Small intestine (tissue), 7 donors: ENCODE measurements around the gene VPS26B. TPM values are rescaled to one million over a fixed set of nuclear protein-coding genes. Genes with fewer than 3 reads are reported as not detected.
A peak's percentile ranks its signal among the peaks of the same experiment; 100 is the strongest.
"Not testable (repeated sequence)": the region's sequence is repeated elsewhere in the genome, so short reads cannot be mapped to it uniquely, and the experiment has no call there.

Experiments
- DNase-seq, 2 donors: peaks; one replicate each; pipeline versions ENCODE4 v3.0.0 to v3.0.0-alpha.2; 2013
- FAIRE-seq: peaks from 2 replicates; lab custom pipeline; 2012; peaks lifted over from hg19 to GRCh38; lab: Jason Lieb, UNC
- H3K27ac ChIP-seq, 3 donors: one replicate each; pipeline ENCODE4 v1.5.1; 2013; ENCODE audit warnings: low read length in 2 of 3, mild to moderate bottlenecking in 2 of 3, control low read depth in 1 of 3, inconsistent platforms in 1 of 3, low read depth in 1 of 3, moderate library complexity in 1 of 3
- H3K27me3 ChIP-seq, 3 donors: one replicate each; pipeline ENCODE4 v1.6.1; 2013; ENCODE audit warnings: low read length in 3 of 3, inconsistent platforms in 1 of 3; ENCODE audit not compliant: control insufficient read depth in 3 of 3, insufficient read depth in 3 of 3
- H3K36me3 ChIP-seq, 3 donors: one replicate each; pipeline ENCODE4 v1.6.1; 2013; ENCODE audit warnings: low read length in 3 of 3, inconsistent platforms in 1 of 3, low read depth in 1 of 3, mild to moderate bottlenecking in 1 of 3, moderate library complexity in 1 of 3; ENCODE audit not compliant: control insufficient read depth in 3 of 3, insufficient read depth in 2 of 3
- H3K4me1 ChIP-seq, 3 donors: one replicate each; pipeline ENCODE4 v1.6.1; 2013; ENCODE audit warnings: low read length in 2 of 3, inconsistent platforms in 1 of 3, low read depth in 1 of 3, mild to moderate bottlenecking in 1 of 3, moderate library complexity in 1 of 3; ENCODE audit not compliant: control insufficient read depth in 3 of 3, insufficient read depth in 2 of 3
- H3K4me3 ChIP-seq, 3 donors: one replicate each; pipeline ENCODE4 v1.5.1; 2013; ENCODE audit warnings: low read length in 3 of 3, control low read depth in 1 of 3, inconsistent platforms in 1 of 3, low read depth in 1 of 3, mild to moderate bottlenecking in 1 of 3, moderate library complexity in 1 of 3
- H3K9me3 ChIP-seq, 2 donors: one replicate each; pipeline ENCODE4 v1.6.1; 2013; ENCODE audit warnings: low read depth in 1 of 2, low read length in 1 of 2; ENCODE audit not compliant: control insufficient read depth in 2 of 2, insufficient read depth in 1 of 2
- WGBS, 3 donors: extraction: QIAGEN DNeasy Blood & Tissue Kit; methylation state at CpG; one replicate each; pipeline ENCODE4 v1.1.7; 2013; 5-methylcytosine and 5-hydroxymethylcytosine counted together
- polyA plus RNA-seq, 4 donors: library from polyadenylated mRNA; stranded (reverse) in 3 of 4; unstranded in 1 of 4; fragments of 200-250 nt in 3 of 4; fragments of 120-200 nt in 1 of 4; gene quantifications; one replicate each; pipeline versions ENCODE4 v1.2.1 to v1.2.3, GENCODE V29; 2013
- donor health status: healthy with polysubstance abuse.
- donor health status: control.
- donor health status: control.
- donor health status: Bipolar disorder and iron deficiency.
- donor health status: healthy.

The VPS26B gene
- polyA plus RNA-seq, 4 donors, result 26.3 to 45.2 (median 35.9) TPM

- peaks cover 0 to 5% (median 5%) of the 10 kb centered on the region in 3 donors for H3K4me1 ChIP-seq
- FAIRE-seq (no peak), DNase-seq (no peak)
- H3K36me3 ChIP-seq, result peaks cover 2 to 18% (median 5%) of the 10 kb centered on the region in 3 donors
- H3K27ac ChIP-seq, result no peak overlapping the region
- 31 to 58% (median 50%) methylated on average over 3 of the region's 3 CpGs for WGBS, 3 donors
- H3K27me3 ChIP-seq, result no peaks in the 10 kb centered on the region
- no peaks in the 10 kb centered on the region for H3K9me3 ChIP-seq
- peak overlapping the region in 2 of 3 donors; percentile 79 to 98 for H3K4me3 ChIP-seq
These were observed 30.1 kb downstream of the VPS26B start for GRCh38 chr11:134254433-134255183.

DNA sequence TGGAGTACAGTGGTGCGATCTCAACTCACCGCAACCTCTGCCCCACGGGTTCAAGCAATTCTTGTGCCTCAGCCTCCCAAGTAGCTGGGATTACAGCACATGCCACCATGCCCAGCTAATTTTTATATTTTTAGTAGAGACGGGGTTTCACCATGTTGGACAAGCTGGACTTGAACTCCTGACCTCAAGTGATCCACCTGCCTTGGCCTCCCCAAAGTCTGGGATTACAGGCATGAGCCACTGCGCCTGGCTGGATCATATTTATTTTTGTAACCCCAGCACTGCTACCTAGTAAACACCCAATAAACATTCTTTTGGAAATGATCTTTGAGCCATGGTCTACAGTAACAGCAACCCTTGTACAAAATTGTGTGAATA is 30.7 kb downstream of the VPS26B start:
- H3K9me3 ChIP-seq, H3K27me3 ChIP-seq, H3K27ac ChIP-seq, FAIRE-seq, DNase-seq, H3K4me3 ChIP-seq, H3K4me1 ChIP-seq: not testable (repeated sequence)
- peaks cover 2 to 16% (median 5%) of the 10 kb centered on the region in 3 donors for H3K36me3 ChIP-seq
- 96 to 98% (median 98%) methylated on average over 5 of the region's 5 CpGs for WGBS, 3 donors

GRCh38 chr11:134257101-134257500 is 32.6 kb downstream of the VPS26B start:
- peaks cover 0 to 5% (median under 1%) of the 10 kb centered on the region in 3 donors for H3K4me1 ChIP-seq
- no peak overlapping the region for H3K27ac ChIP-seq
- H3K9me3 ChIP-seq, result no peaks in the 10 kb centered on the region
- no peak overlapping the region for H3K4me3 ChIP-seq
- WGBS, 3 donors, result 90 to 94% (median 94%) methylated on average over 11 of the region's 11 CpGs
- no peaks in the 10 kb centered on the region for H3K27me3 ChIP-seq
- no peak for FAIRE-seq
- DNase-seq, result no peak
- H3K36me3 ChIP-seq, result peaks cover 1 to 26% (median 9%) of the 10 kb centered on the region in 3 donors

- no peaks in the 10 kb centered on the region for H3K9me3 ChIP-seq
- no peak for FAIRE-seq
- WGBS, 3 donors, result 89 to 99% (median 90%) methylated on average over 4 of the region's 4 CpGs
These were observed 34.1 kb downstream of the VPS26B start for GRCh38 chr11:134258577-134258976.

DNA sequence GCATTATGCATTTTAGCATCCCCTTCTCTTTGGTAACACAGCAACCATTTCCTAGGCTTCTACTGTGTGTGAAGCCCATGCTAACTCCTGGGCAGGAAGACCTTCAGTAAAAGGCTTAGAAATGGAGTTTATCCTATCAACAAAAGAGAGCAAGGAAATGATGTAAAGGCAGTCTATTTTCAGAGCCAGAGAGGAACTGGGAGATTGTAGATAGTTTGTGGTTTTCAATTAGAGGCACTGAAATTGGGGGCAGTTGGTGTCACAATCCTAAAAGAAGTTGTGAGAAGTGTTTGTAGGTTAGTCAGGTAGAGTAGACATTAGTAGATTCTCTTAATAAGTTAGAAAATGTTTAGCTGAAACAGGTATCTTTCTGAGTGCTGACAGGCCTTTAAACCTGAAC is 36.0 kb downstream of the VPS26B start:
- DNase-seq (no peak), FAIRE-seq (no peak)
- no peak overlapping the region for H3K27ac ChIP-seq
- H3K4me3 ChIP-seq, result no peak overlapping the region
- H3K27me3 ChIP-seq, result no peaks in the 10 kb centered on the region
- H3K4me1 ChIP-seq, result no peaks in the 10 kb centered on the region
- H3K36me3 ChIP-seq, result peaks cover 16 to 40% (median 16%) of the 10 kb centered on the region in 3 donors
- no peaks in the 10 kb centered on the region for H3K9me3 ChIP-seq

More at GRCh38 chr11:134258577-134258976, 34.1 kb downstream of the VPS26B start:
- no peak overlapping the region for H3K27ac ChIP-seq
- H3K4me3 ChIP-seq, result no peak overlapping the region
- DNase-seq, result no peak
- peaks cover 15 to 38% (median 16%) of the 10 kb centered on the region in 3 donors for H3K36me3 ChIP-seq
- H3K4me1 ChIP-seq, result peaks cover 0 to 5% (median 0%) of the 10 kb centered on the region in 3 donors
- no peaks in the 10 kb centered on the region for H3K27me3 ChIP-seq

- no peak overlapping the region for H3K27ac ChIP-seq
- FAIRE-seq (no peak), DNase-seq (no peak)
- no peaks in the 10 kb centered on the region for H3K4me1 ChIP-seq
- H3K36me3 ChIP-seq, result peaks cover 16 to 40% (median 16%) of the 10 kb centered on the region in 3 donors
- no peaks in the 10 kb centered on the region for H3K9me3 ChIP-seq
- 92 to 94% (median 93%) methylated on average over 16 of the region's 16 CpGs for WGBS, 3 donors
- H3K4me3 ChIP-seq, result no peak overlapping the region
- no peaks in the 10 kb centered on the region for H3K27me3 ChIP-seq
These were observed 36.5 kb downstream of the VPS26B start for GRCh38 chr11:134260983-134261382.

DNA sequence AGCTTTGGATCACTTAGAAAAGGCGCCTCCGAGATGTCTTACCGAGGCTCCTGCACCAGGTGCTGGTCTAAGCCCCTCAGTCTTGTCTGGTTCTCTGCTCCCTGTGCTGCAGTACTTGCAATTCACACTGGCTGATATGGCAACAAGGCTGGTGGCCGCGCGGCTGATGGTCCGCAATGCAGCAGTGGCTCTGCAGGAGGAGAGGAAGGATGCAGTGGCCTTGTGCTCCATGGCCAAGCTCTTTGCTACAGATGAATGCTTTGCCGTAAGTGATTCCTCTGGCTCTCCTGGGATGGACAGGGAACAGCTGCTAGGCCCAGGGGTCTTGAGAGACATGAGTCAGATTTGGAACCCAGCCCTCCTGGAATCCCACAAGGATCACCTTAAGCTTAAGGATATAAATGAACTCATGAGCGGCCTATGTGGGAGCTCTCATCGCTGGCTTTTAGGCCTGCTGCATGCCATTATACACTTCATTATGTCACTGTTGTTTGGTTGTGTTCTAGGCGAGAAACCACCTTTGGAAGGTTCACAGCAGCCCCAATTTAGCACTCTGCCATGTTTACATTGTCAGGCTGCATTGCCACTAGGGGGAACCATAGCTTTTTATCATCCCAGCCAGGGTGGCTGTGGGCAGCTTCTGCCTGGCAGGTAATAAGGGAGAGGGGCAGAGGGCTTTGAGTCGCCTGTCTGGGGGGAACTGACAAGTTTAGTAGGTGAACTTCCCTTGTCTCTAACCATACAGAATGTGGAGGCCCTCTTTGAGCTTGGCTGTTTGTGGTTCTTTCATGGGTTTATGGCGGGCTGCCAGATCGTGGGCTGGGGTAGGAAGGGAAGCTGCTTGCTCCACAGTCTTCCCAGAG is 37.4 kb downstream of the VPS26B start:
- Histone ChIP-seq H3K4me1 (no peaks in the 10 kb centered on the region), H3K27ac (no peak overlapping the region), H3K4me3 (no peak overlapping the region), H3K27me3 (no peaks in the 10 kb centered on the region), H3K9me3 (no peaks in the 10 kb centered on the region), H3K36me3 (peaks cover 16 to 39% (median 16%) of the 10 kb centered on the region in 3 donors)
- DNase-seq (peak; percentile 15 to 25), FAIRE-seq (no peak)
- WGBS, 3 donors, result 90 to 95% (median 90%) methylated on average over 14 of the region's 14 CpGs

DNA sequence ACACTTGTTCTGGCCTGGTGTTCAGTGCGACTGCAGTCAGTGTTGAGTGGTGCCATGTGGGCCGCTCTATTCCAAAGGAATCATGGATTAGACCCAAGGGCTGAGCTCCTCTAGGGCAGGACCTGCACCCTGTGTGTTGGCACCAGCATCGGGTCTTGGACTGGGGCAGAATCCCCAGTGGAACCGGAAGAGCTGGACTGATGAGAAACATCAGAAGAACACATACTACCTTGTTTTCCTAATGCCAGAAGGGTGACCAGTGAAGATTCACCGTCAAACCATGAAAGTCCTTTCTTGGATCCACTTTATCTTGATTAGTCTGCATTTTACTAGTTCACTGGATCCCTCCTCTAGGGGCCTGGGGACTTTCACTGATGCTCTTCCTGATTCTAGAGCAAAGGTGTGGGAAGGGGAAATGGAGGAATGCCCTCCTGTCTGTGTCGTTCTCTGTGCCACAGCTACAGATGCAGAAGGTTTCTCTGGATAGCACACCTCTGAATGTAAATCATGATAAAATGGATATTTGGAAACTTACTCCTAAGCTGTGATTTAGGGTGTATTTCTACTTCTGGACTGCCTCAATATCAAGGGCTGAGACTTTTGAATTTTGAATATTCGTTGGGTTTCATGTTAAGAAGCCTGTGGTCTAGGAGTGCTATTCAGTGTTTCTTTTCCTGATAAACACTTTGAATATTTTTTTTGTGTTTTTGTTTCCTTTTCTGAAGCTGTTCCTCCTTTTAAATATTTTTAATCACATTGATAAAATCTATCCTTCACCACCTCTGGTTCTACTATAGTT is 40.7 kb downstream of the VPS26B start:
- Histone ChIP-seq H3K9me3 (no peaks in the 10 kb centered on the region), H3K36me3 (peaks cover 10 to 28% (median 16%) of the 10 kb centered on the region in 3 donors), H3K27me3 (peaks cover 0 to 2% (median 0%) of the 10 kb centered on the region in 3 donors), H3K4me3 (no peak overlapping the region), H3K27ac (no peak overlapping the region), H3K4me1 (no peaks in the 10 kb centered on the region)
- DNase-seq (no peak), FAIRE-seq (no peak)
- WGBS, 3 donors, result 88 to 92% (median 91%) methylated on average over 7 of the region's 7 CpGs
